ENCODE data around the gene RNASEH2A. TPM values are rescaled to one million over a fixed set of nuclear protein-coding genes. Genes with fewer than 3 reads are reported as not detected.
A peak's percentile ranks its signal among the peaks of the same experiment; 100 is the strongest.

RNASEH2A gene
- total and polyA plus RNA-seq, 12 donors: 1.8 to 11.5 (median 5.0) TPM

DNA sequence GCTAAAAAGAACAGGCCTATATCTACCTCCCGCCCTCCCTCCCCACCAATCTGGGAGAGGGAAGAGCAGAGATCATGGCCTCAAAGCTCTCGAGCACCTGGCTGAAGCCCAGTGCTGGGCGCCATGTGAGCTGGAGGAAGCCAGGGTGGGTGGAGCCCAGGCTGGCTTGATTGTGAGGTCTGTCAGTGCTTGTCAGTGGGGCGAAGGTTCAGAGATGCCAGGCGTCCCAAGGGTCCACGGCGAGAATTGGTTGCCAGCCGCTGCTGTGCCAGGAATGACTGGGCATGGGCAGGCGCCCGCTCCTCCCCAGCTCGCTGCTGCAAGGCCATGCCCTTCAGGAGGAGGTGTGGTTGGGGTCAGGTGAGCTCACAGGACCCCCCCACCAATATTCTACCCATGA, 43.3 kb upstream of the RNASEH2A start:
- Histone ChIP-seq H3K9me3 (replicated peaks in 1 of 3) (no peaks in the 10 kb centered on the region), H3K4me1 (replicated peaks in 1 of 2) (no peaks in the 10 kb centered on the region), H3K27me3 (no peaks in the 10 kb centered on the region), H3K4me3 (no peak overlapping the region), H3K27ac (no peak overlapping the region), H3K36me3 (replicated peaks in 1 of 2) (peaks cover 0 to 12% of the 10 kb centered on the region in 2 donors)
- WGBS, 4 donors: 89 to 98% (median 97%) methylated on average over 3 to 11 of the region's 11 CpGs
- no peak for DNase-seq
- intact Hi-C loops (cut with DNase I): loop anchor here in 1 of 2 donors (5.0 to 10.0 kb wide), 2 partner anchors 34 to 82 kb away; no protein-coding TSS in a partner anchor
- TF ChIP-seq CTCF (IDR thresholded peaks at IDR 0.05) (no peak), POLR2A (IDR thresholded peaks at IDR 0.05) (no peak)

DNA sequence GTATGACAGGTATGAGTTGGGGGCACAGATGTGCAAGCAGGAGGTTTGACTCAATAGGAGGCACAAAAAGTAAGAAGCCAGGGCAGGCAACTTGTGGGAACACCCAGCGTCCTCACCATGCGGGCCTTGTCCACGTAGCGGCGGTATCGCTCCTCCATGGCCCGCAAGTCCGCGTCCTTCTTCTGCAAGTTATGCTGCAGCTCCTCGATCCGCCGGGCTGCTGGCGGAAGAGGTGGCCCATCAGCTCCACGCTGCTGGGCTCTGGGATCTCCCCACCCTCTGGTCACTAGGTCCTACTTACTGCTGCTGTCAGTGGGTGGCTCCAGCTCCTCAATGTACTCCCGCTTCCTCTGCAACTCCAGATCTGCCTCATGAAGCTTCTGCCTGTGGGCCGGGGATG, 41.7 kb upstream of the RNASEH2A start:
- peaks cover 0 to 12% of the 10 kb centered on the region in 2 donors for H3K36me3 ChIP-seq (replicated peaks in 1 of 2)
- intact Hi-C loops (cut with DNase I): loop anchor here (5.0 to 10.0 kb wide), 4 partner anchors 33 to 80 kb away; partner anchors contain the start of genes PRDX2 (in 1 of the 2) and THSD8 (in 1 of the 2)
- no peaks in the 10 kb centered on the region for H3K9me3 ChIP-seq (replicated peaks in 1 of 3)
- no peaks in the 10 kb centered on the region for H3K27me3 ChIP-seq
- H3K27ac ChIP-seq: no peak overlapping the region
- WGBS, 4 donors: 92 to 99% (median 97%) methylated on average over 10 to 16 of the region's 16 CpGs
- no peak overlapping the region for H3K4me3 ChIP-seq
- no peaks in the 10 kb centered on the region for H3K4me1 ChIP-seq (replicated peaks in 1 of 2)
- no peak for TF ChIP-seq POLR2A (IDR thresholded peaks at IDR 0.05)
- DNase-seq: no peak

- H3K27ac ChIP-seq: peak overlapping the region in 2 of 5 donors; percentile 54 to 72
- H3K4me1 ChIP-seq (replicated peaks in 1 of 2): no peaks in the 10 kb centered on the region
- DNase-seq: peak; percentile 75 to 92 (median 86)
- peaks cover 0 to 12% of the 10 kb centered on the region in 2 donors for H3K36me3 ChIP-seq (replicated peaks in 1 of 2)
- intact Hi-C loops (cut with DNase I): loop anchor here (5.0 to 10.0 kb wide), 3 partner anchors 36 to 79 kb away; partner anchors contain the start of genes PRDX2 (in 1 of the 2) and THSD8 (in 1 of the 2)
- peak overlapping the region in 1 of 4 donors; percentile 60 for H3K4me3 ChIP-seq
- TF ChIP-seq CTCF (IDR thresholded peaks at IDR 0.05): peak; percentile 60 to 95 (median 82)
- peak in 1 of 2 donors; percentile 47 for TF ChIP-seq POLR2A (IDR thresholded peaks at IDR 0.05)
- 2 to 61% (median 27%) methylated on average over 9 to 30 of the region's 30 CpGs for WGBS, 4 donors
- no peaks in the 10 kb centered on the region for H3K9me3 ChIP-seq (replicated peaks in 1 of 3)
- H3K27me3 ChIP-seq: no peaks in the 10 kb centered on the region
Observed at GRCh38 chr19:12766051-12766521, 40.3 kb upstream of the RNASEH2A start.

- DNase-seq: no peak
- Histone ChIP-seq H3K27ac (no peak overlapping the region), H3K9me3 (replicated peaks in 1 of 3) (no peaks in the 10 kb centered on the region), H3K4me3 (no peak overlapping the region), H3K27me3 (no peaks in the 10 kb centered on the region), H3K4me1 (replicated peaks in 1 of 2) (no peaks in the 10 kb centered on the region), H3K36me3 (replicated peaks in 1 of 2) (peaks cover 0 to 12% of the 10 kb centered on the region in 2 donors)
- 90 to 100% (median 92%) methylated on average over 2 to 11 of the region's 11 CpGs for WGBS, 4 donors
- TF ChIP-seq POLR2A (IDR thresholded peaks at IDR 0.05) (no peak), CTCF (IDR thresholded peaks at IDR 0.05) (no peak)
- intact Hi-C loops (cut with DNase I): loop anchor here (5.0 to 10.0 kb wide), 3 partner anchors 35 to 78 kb away; partner anchors contain the start of genes PRDX2 (in 1 of the 2) and THSD8 (in 1 of the 2)
Observed at GRCh38 chr19:12767150-12767549, 39.2 kb upstream of the RNASEH2A start.

Measured in adrenal gland (tissue), 12 donors.